ENCODE data around the gene DBNDD2. TPM values are rescaled to one million over a fixed set of nuclear protein-coding genes. Genes with fewer than 3 reads are reported as not detected.

DBNDD2 gene
- total RNA-seq, 1 experiment from 2014 or later = 38.6 TPM

DNA sequence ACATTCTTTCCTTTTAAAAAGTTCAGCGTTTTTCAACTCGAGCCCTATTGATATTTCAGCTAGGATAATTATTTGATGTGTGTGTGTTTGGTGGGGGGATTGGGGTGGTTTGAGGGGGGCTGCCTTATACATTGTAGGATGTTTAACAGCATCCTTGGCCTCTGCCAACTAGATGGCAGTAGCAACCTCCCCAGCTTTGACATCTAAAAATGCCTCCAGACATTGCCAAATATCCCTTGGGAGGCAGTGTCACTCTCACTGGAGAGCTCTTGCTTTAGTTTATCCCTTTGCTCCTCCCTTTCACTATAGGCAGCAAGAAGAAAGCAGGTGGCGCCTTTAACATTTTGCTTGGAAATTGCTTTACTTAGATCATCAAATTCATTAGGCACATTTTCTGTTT lies 15.4 kb upstream of the DBNDD2 start:
- H3K27me3 ChIP-seq (replicated peaks; ENCODE audit: insufficient read depth, low read depth, low read length, poor library complexity) = no peaks in the 10 kb centered on the region
- peak; percentile 74 for DNase-seq (ENCODE audit: low spot score)
- TF ChIP-seq, protein P1, sequence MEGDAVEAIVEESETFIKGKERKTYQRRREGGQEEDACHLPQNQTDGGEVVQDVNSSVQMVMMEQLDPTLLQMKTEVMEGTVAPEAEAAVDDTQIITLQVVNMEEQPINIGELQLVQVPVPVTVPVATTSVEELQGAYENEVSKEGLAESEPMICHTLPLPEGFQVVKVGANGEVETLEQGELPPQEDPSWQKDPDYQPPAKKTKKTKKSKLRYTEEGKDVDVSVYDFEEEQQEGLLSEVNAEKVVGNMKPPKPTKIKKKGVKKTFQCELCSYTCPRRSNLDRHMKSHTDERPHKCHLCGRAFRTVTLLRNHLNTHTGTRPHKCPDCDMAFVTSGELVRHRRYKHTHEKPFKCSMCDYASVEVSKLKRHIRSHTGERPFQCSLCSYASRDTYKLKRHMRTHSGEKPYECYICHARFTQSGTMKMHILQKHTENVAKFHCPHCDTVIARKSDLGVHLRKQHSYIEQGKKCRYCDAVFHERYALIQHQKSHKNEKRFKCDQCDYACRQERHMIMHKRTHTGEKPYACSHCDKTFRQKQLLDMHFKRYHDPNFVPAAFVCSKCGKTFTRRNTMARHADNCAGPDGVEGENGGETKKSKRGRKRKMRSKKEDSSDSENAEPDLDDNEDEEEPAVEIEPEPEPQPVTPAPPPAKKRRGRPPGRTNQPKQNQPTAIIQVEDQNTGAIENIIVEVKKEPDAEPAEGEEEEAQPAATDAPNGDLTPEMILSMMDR (conservative IDR thresholded peaks at IDR 0.05; ENCODE audit: low read depth, low read length) = peak; percentile 52
- TF ChIP-seq EZH2 (IDR thresholded peaks at IDR 0.05; ENCODE audit: borderline replicate concordance, low read depth, low read length, poor library complexity, severe bottlenecking) = no peak
- H3K9me3 ChIP-seq (ENCODE audit: low read depth, low read length, poor library complexity, severe bottlenecking) = no peaks in the 10 kb centered on the region
- ChIA-PET CTCF (interaction anchor here (0.6 to 1.2 kb wide), 4 partner anchors 19 to 44 kb away, joined by 4 to 7 read pairs (median 5); partner anchors contain the start of gene SYS1), POLR2A (ENCODE audit: low non-redundant PET) (no interaction called here)
- H3K4me1 ChIP-seq (ENCODE audit: insufficient read depth, low read length, poor library complexity, severe bottlenecking) = peaks cover 5% of the 10 kb centered on the region
- intact Hi-C loops (cut with micrococcal nuclease; ENCODE audit: unreplicated experiment) = no loop called here
- BruUV-seq (replicated peaks) = no TSS peak
- H3K36me3 ChIP-seq (ENCODE audit: insufficient read depth, low read length, poor library complexity, severe bottlenecking) = no peaks in the 10 kb centered on the region
- H3K27ac ChIP-seq (ENCODE audit: low read depth, low read length, poor library complexity, severe bottlenecking) = no peak overlapping the region
- no peak overlapping the region for H3K4me3 ChIP-seq (ENCODE audit: low read depth, low read length, poor library complexity, severe bottlenecking)

DNA sequence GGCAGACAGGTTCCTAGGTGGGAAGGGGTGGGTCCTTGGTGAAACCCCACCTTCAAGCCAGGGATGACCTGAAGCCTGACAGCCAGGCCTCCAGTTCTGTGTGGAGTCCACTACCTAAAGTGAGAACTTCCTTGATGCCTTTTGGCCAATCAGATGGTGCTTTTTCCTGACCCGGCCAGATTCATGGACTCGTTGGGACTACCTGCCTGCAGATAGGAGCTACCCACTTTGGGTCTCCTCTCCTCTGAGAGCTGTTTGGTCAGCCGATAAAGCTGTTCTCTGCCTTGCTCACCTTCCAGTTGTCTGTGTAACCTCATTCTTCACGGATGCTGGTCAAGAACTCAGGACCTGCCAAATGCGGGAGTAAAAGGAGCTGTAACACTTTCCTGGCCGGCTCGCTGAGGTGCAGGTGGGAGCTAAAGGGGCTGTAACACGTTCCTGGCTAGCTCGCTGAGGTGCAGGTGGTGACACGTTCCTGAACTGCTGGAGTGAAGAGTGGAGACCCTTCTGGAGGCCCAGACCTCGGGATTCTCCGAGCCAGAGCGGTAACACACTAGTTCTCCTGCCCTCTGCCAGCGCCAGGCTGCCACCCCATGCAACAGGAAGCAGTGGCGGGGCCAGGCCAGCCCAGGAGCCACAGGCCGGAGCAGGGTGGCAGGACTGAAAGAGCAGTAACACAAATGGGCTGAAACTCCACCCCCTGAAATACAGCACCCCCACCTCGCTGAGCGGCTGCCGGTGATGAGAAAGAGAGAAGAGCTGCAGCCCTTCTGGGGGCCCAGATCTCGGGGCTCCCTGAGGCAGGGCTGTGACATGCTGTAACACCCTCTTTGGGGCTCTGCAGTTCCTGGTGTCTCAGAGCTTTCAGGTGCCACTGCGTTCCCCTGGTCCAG lies 13.6 kb upstream of the DBNDD2 start:
- TF ChIP-seq EZH2 (IDR thresholded peaks at IDR 0.05; ENCODE audit: borderline replicate concordance, low read depth, low read length, poor library complexity, severe bottlenecking) = no peak
- TF ChIP-seq, protein P1 (conservative IDR thresholded peaks at IDR 0.05; ENCODE audit: low read depth, low read length) = no peak
- intact Hi-C loops (cut with micrococcal nuclease; ENCODE audit: unreplicated experiment) = no loop called here
- no TSS peak for BruUV-seq (replicated peaks)
- Histone ChIP-seq H3K9me3 (ENCODE audit: low read depth, low read length, poor library complexity, severe bottlenecking) (no peaks in the 10 kb centered on the region), H3K27ac (ENCODE audit: low read depth, low read length, poor library complexity, severe bottlenecking) (no peak overlapping the region), H3K27me3 (replicated peaks; ENCODE audit: insufficient read depth, low read depth, low read length, poor library complexity) (no peaks in the 10 kb centered on the region), H3K4me1 (ENCODE audit: insufficient read depth, low read length, poor library complexity, severe bottlenecking) (peaks cover 5% of the 10 kb centered on the region), H3K36me3 (ENCODE audit: insufficient read depth, low read length, poor library complexity, severe bottlenecking) (no peaks in the 10 kb centered on the region), H3K4me3 (ENCODE audit: low read depth, low read length, poor library complexity, severe bottlenecking) (no peak overlapping the region)
- ChIA-PET CTCF (no interaction called here), POLR2A (ENCODE audit: low non-redundant PET) (no interaction called here)
- DNase-seq (ENCODE audit: low spot score) = no peak

DNA sequence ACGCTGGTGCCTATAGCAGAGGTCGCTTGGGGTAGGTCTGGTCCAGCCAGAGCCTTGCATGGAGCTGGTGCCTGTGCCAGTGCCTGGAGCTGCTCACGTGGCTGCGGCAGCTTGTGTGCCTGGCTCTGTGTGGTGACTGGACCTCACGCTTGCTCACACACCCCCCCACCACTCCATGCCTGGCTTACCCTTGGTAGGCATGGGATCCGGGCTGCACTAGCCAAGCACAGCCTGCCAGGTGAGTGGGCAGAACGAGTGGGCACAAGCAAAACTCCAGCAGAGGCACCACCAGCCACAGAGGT lies 13.0 kb upstream of the DBNDD2 start:
- intact Hi-C loops (cut with micrococcal nuclease; ENCODE audit: unreplicated experiment) = no loop called here
- no peaks in the 10 kb centered on the region for H3K36me3 ChIP-seq (ENCODE audit: insufficient read depth, low read length, poor library complexity, severe bottlenecking)
- H3K4me1 ChIP-seq (ENCODE audit: insufficient read depth, low read length, poor library complexity, severe bottlenecking) = peaks cover 5% of the 10 kb centered on the region
- no peak overlapping the region for H3K4me3 ChIP-seq (ENCODE audit: low read depth, low read length, poor library complexity, severe bottlenecking)
- no peaks in the 10 kb centered on the region for H3K27me3 ChIP-seq (replicated peaks; ENCODE audit: insufficient read depth, low read depth, low read length, poor library complexity)
- CTCF ChIA-PET = no interaction called here
- no peak for DNase-seq (ENCODE audit: low spot score)
- no TSS peak for BruUV-seq (replicated peaks)
- H3K9me3 ChIP-seq (ENCODE audit: low read depth, low read length, poor library complexity, severe bottlenecking) = no peaks in the 10 kb centered on the region
- no peak overlapping the region for H3K27ac ChIP-seq (ENCODE audit: low read depth, low read length, poor library complexity, severe bottlenecking)
- POLR2A ChIA-PET (ENCODE audit: low non-redundant PET) = no interaction called here
- TF ChIP-seq EZH2 (IDR thresholded peaks at IDR 0.05; ENCODE audit: borderline replicate concordance, low read depth, low read length, poor library complexity, severe bottlenecking) = no peak

DNA sequence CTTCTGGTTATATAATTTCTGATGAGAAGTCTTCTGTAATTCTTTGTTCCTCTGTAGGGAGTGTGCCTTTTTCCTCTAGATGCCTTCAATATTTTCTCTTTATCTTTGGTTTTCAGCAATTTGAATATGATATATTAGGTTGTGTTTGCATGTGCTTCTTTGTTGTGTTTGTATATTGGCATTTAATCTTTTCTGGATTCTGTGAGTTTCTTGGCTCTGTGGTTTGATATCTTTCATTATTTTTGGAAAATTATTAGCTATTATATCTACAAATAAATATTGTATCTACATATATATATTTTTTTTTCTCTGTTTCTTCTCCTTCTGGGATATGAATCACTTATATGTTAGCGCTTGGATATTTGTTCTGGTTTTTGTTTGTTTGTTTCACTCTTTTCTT lies 9.1 kb upstream of the DBNDD2 start:
- TF ChIP-seq EZH2 (IDR thresholded peaks at IDR 0.05; ENCODE audit: borderline replicate concordance, low read depth, low read length, poor library complexity, severe bottlenecking) = no peak
- TF ChIP-seq, protein P1 (conservative IDR thresholded peaks at IDR 0.05; ENCODE audit: low read depth, low read length) = no peak
- H3K4me1 ChIP-seq (ENCODE audit: insufficient read depth, low read length, poor library complexity, severe bottlenecking) = no peaks in the 10 kb centered on the region
- no peaks in the 10 kb centered on the region for H3K36me3 ChIP-seq (ENCODE audit: insufficient read depth, low read length, poor library complexity, severe bottlenecking)
- no peak overlapping the region for H3K27ac ChIP-seq (ENCODE audit: low read depth, low read length, poor library complexity, severe bottlenecking)
- DNase-seq (ENCODE audit: low spot score) = no peak
- no peaks in the 10 kb centered on the region for H3K27me3 ChIP-seq (replicated peaks; ENCODE audit: insufficient read depth, low read depth, low read length, poor library complexity)
- BruUV-seq (replicated peaks) = no TSS peak
- ChIA-PET POLR2A (ENCODE audit: low non-redundant PET) (no interaction called here), CTCF (no interaction called here)
- no peak overlapping the region for H3K4me3 ChIP-seq (ENCODE audit: low read depth, low read length, poor library complexity, severe bottlenecking)
- H3K9me3 ChIP-seq (ENCODE audit: low read depth, low read length, poor library complexity, severe bottlenecking) = peaks cover 10% of the 10 kb centered on the region
- intact Hi-C loops (cut with micrococcal nuclease; ENCODE audit: unreplicated experiment) = no loop called here
